ENCODE data around the gene CLPTM1L.

- no peak for TF ChIP-seq EZH2phosphoT487 (IDR thresholded peaks at IDR 0.05; ENCODE audit: borderline replicate concordance)
- no peak for TF ChIP-seq CTCF (conservative IDR thresholded peaks at IDR 0.05; ENCODE audit: low read length)
Observed at GRCh38 chr5:1293416-1294205, 51.3 kb downstream of the CLPTM1L start.

Data from Loucy (cell line).